HEK293T (cell line): ENCODE measurements around the gene CD300E.

Experiments
- BHLHE40 ChIP-seq: fragments of 450-650 bp; IDR thresholded peaks from 2 replicates; pipeline ENCODE4 v1.6.1; 2016; ENCODE audit warnings: mild to moderate bottlenecking, moderate library complexity, borderline replicate concordance
- CTBP1 ChIP-seq: fragments of 450-650 bp; IDR thresholded peaks from 2 replicates; pipeline ENCODE4 v1.6.1; 2016; ENCODE audit warnings: borderline replicate concordance
- L3MBTL2 ChIP-seq: fragments of 450-650 bp; conservative IDR thresholded peaks from 2 replicates; pipeline ENCODE4 v1.6.1; 2016; ENCODE audit warnings: mild to moderate bottlenecking
- NFRKB ChIP-seq: fragments of 450-650 bp; IDR thresholded peaks from 2 replicates; pipeline ENCODE4 v1.6.1; 2016; ENCODE audit warnings: mild to moderate bottlenecking, moderate library complexity
- SP1 ChIP-seq: fragments of 450-650 bp; IDR thresholded peaks from 2 replicates; pipeline ENCODE4 v1.6.1; 2017
- SUZ12 ChIP-seq: fragments of 450-650 bp; IDR thresholded peaks from 2 replicates; pipeline ENCODE4 v1.6.1; 2016; ENCODE audit warnings: mild to moderate bottlenecking
- TF ChIP-seq, protein P1 (sequence below): fragments of 450-650 bp; IDR thresholded peaks from 2 replicates; pipeline ENCODE4 v1.6.1; 2016

DNA sequence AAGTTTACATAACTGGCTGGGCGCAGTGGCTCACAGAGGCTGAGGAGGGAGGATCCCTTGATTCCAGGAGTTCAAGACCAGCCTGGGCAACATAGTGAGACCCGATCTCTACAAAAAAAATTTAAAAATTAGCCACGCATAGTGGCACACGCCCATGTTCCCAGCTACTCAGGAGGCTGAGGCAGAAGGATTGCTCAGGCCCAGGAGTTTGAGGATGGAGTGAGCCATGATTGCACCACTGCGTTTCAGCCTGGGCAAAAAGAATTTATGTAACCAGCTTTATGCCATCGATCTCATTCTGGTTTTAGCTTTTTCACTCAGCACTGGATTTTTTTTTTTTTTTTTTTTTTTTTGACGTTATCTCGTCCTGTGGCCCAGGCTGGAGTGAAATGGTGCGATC, 9.1 kb upstream of the CD300E start:
- TF ChIP-seq CTBP1 (no peak), SP1 (no peak), BHLHE40 (no peak), NFRKB (no peak), SUZ12 (no peak), L3MBTL2 (no peak)
- TF ChIP-seq, protein P1, sequence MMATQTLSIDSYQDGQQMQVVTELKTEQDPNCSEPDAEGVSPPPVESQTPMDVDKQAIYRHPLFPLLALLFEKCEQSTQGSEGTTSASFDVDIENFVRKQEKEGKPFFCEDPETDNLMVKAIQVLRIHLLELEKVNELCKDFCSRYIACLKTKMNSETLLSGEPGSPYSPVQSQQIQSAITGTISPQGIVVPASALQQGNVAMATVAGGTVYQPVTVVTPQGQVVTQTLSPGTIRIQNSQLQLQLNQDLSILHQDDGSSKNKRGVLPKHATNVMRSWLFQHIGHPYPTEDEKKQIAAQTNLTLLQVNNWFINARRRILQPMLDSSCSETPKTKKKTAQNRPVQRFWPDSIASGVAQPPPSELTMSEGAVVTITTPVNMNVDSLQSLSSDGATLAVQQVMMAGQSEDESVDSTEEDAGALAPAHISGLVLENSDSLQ, result no peak
